Right renal cortex interstitium (tissue), 3 donors: ENCODE data around the gene ETV7. TPM values are rescaled to one million over a fixed set of nuclear protein-coding genes. Genes with fewer than 3 reads are reported as not detected.
"Not testable (repeated sequence)": the region's sequence is repeated elsewhere in the genome, so short reads cannot be mapped to it uniquely, and the experiment has no call there.

Source experiments
- DNase-seq, 3 donors: peaks; one replicate each; pipeline ENCODE4 v3.0.0-alpha.2; 2013; ENCODE audit warnings: low read depth in 3 of 3, low spot score in 2 of 3
- polyA plus RNA-seq, 3 donors: library from polyadenylated mRNA; unstranded; fragments of 120-200 nt; gene quantifications; one replicate each; pipeline ENCODE4 v1.2.1, GENCODE V29; 2013; ENCODE audit not compliant: insufficient read length in 3 of 3

ETV7 gene
- polyA plus RNA-seq = under 1 TPM in 2 of 3 donors, not detected in 1; 0.08 to 0.11 TPM

GRCh38 chr6:36387440-36388303, at the start of gene ETV7:
TSS of gene ETV7 (minus strand) at chr6:36387669. CDS start at chr6:36387541, 128 bp downstream.
- peak in 1 of 3 donors; percentile 15 for DNase-seq

GRCh38 chr6:36436466-36436865, 49.0 kb upstream of the ETV7 start:
- DNase-seq = no peak

- DNase-seq = no peak
Observed at GRCh38 chr6:36432151-36432671, 44.7 kb upstream of the ETV7 start.

GRCh38 chr6:36431197-36431596, 43.7 kb upstream of the ETV7 start:
- DNase-seq = no peak

GRCh38 chr6:36430351-36430750, 42.9 kb upstream of the ETV7 start:
- no peak for DNase-seq

- DNase-seq = no peak
Observed at GRCh38 chr6:36428911-36429310, 41.4 kb upstream of the ETV7 start.

- no peak for DNase-seq
Observed at GRCh38 chr6:36426622-36427021, 39.2 kb upstream of the ETV7 start.

- peak; percentile 89 to 98 (median 94) for DNase-seq
Observed at GRCh38 chr6:36423101-36423824, 35.8 kb upstream of the ETV7 start.

- DNase-seq = no peak
Observed at GRCh38 chr6:36422714-36423100, 35.2 kb upstream of the ETV7 start.

- DNase-seq = no peak
Observed at GRCh38 chr6:36419310-36419709, 31.8 kb upstream of the ETV7 start.

- DNase-seq = no peak
Observed at GRCh38 chr6:36418558-36418957, 31.1 kb upstream of the ETV7 start.

GRCh38 chr6:36414481-36414880, 27.0 kb upstream of the ETV7 start:
- DNase-seq = no peak

GRCh38 chr6:36413489-36414480, 26.3 kb upstream of the ETV7 start:
- DNase-seq = no peak

GRCh38 chr6:36409718-36410117, 22.2 kb upstream of the ETV7 start:
- not testable (repeated sequence) for DNase-seq

- no peak for DNase-seq
Observed at GRCh38 chr6:36404164-36404563, 16.7 kb upstream of the ETV7 start.

- no peak for DNase-seq
Observed at GRCh38 chr6:36402481-36402880, 15.0 kb upstream of the ETV7 start.

GRCh38 chr6:36399970-36400369, 12.5 kb upstream of the ETV7 start:
- no peak for DNase-seq

- DNase-seq = no peak
Observed at GRCh38 chr6:36392621-36393020, 5.2 kb upstream of the ETV7 start.

- no peak for DNase-seq
Observed at GRCh38 chr6:36389353-36389752, 1.9 kb upstream of the ETV7 start.
